ENCODE data around the gene PRDX5. TPM values are rescaled to one million over a fixed set of nuclear protein-coding genes. Genes with fewer than 3 reads are reported as not detected.
A peak's percentile ranks its signal among the peaks of the same experiment; 100 is the strongest.

The PRDX5 gene
- total RNA-seq, 6 donors from 2014 or later, result 146 to 493 (median 309) TPM

GRCh38 chr11:64351136-64351631 is 33.3 kb downstream of the PRDX5 start:
- ATAC-seq (ENCODE audit: low FRiP score in 2 of 2) (no peak), DNase-seq (peak in 1 of 2 donors; percentile 67)
- no peak for TF ChIP-seq POLR2AphosphoS5 (IDR thresholded peaks at IDR 0.05)
- TF ChIP-seq POLR2A (IDR thresholded peaks at IDR 0.05), result no peak
- no peak for TF ChIP-seq CTCF (IDR thresholded peaks at IDR 0.05)
- 93 to 96% methylated on average over 5 to 15 of the region's 18 CpGs for WGBS, 2 donors
- H3K4me1 ChIP-seq, result peaks cover 7 to 13% (median 10%) of the 10 kb centered on the region in 4 donors
- no peak overlapping the region for H3K27ac ChIP-seq
- no peak overlapping the region for H3K4me3 ChIP-seq
- peaks cover 0 to 14% (median 2%) of the 10 kb centered on the region in 4 donors for H3K36me3 ChIP-seq
- no peaks in the 10 kb centered on the region for H3K27me3 ChIP-seq
- no peaks in the 10 kb centered on the region for H3K9me3 ChIP-seq

- DNase-seq, result peak in 1 of 2 donors; percentile 77
- no peak for ATAC-seq (ENCODE audit: low FRiP score in 2 of 2)
- peaks cover 0 to 14% (median 2%) of the 10 kb centered on the region in 4 donors for H3K36me3 ChIP-seq
- H3K27me3 ChIP-seq, result no peaks in the 10 kb centered on the region
- no peak overlapping the region for H3K27ac ChIP-seq
- TF ChIP-seq POLR2AphosphoS5 (IDR thresholded peaks at IDR 0.05) (no peak), EP300 (IDR thresholded peaks at IDR 0.05) (no peak), POLR2A (IDR thresholded peaks at IDR 0.05) (no peak), CTCF (IDR thresholded peaks at IDR 0.05) (no peak)
- no peaks in the 10 kb centered on the region for H3K9me3 ChIP-seq
- 91% methylated on average over 17 to 29 of the region's 33 CpGs for WGBS, 2 donors
- H3K4me1 ChIP-seq, result peaks cover 7 to 18% (median 10%) of the 10 kb centered on the region in 4 donors
- no peak overlapping the region for H3K4me3 ChIP-seq
Measured at GRCh38 chr11:64352099-64352994, 34.4 kb downstream of the PRDX5 start.

GRCh38 chr11:64352995-64353714 is 35.2 kb downstream of the PRDX5 start:
- ATAC-seq (ENCODE audit: low FRiP score in 2 of 2) (no peak), DNase-seq (peak in 1 of 2 donors; percentile 75)
- H3K27ac ChIP-seq, result no peak overlapping the region
- WGBS, 2 donors, result 79 to 84% methylated on average over 13 to 33 of the region's 34 CpGs
- H3K4me3 ChIP-seq, result no peak overlapping the region
- peaks cover 0 to 14% (median 2%) of the 10 kb centered on the region in 4 donors for H3K36me3 ChIP-seq
- TF ChIP-seq POLR2A (IDR thresholded peaks at IDR 0.05), result no peak
- TF ChIP-seq EP300 (IDR thresholded peaks at IDR 0.05), result no peak
- TF ChIP-seq CTCF (IDR thresholded peaks at IDR 0.05), result no peak
- no peak for TF ChIP-seq POLR2AphosphoS5 (IDR thresholded peaks at IDR 0.05)
- H3K27me3 ChIP-seq, result no peaks in the 10 kb centered on the region
- peaks cover 14 to 26% (median 18%) of the 10 kb centered on the region in 4 donors for H3K4me1 ChIP-seq
- no peaks in the 10 kb centered on the region for H3K9me3 ChIP-seq

- Histone ChIP-seq H3K27ac (no peak overlapping the region), H3K4me3 (no peak overlapping the region), H3K9me3 (no peaks in the 10 kb centered on the region), H3K4me1 (peaks cover 20 to 33% (median 24%) of the 10 kb centered on the region in 4 donors), H3K36me3 (peaks cover 0 to 14% (median 2%) of the 10 kb centered on the region in 4 donors), H3K27me3 (no peaks in the 10 kb centered on the region)
- 80 to 86% methylated on average over 14 to 20 of the region's 20 CpGs for WGBS, 2 donors
- TF ChIP-seq POLR2AphosphoS5 (IDR thresholded peaks at IDR 0.05) (no peak), EP300 (IDR thresholded peaks at IDR 0.05) (no peak)
- no peak for ATAC-seq (ENCODE audit: low FRiP score in 2 of 2)
- DNase-seq, result peak in 1 of 2 donors; percentile 56
Measured at GRCh38 chr11:64353715-64354506, 36.0 kb downstream of the PRDX5 start.

Measured in upper lobe of left lung (tissue), 6 donors.